Neural crest cell (in vitro differentiated cells): ENCODE data around the gene MAST2. TPM values are rescaled to one million over a fixed set of nuclear protein-coding genes. Genes with fewer than 3 reads are reported as not detected.

Experiments used
- DNase-seq: peaks from one replicate; pipeline ENCODE4 v3.0.0; 2021; ENCODE audit warnings: low read depth, mixed read lengths, low spot score
- H3K27ac Mint-ChIP-seq: one replicate; pipeline ENCODE4 v1.8.0; 2021; ENCODE audit warnings: mild to moderate bottlenecking, mixed read lengths; ENCODE audit not compliant: unreplicated experiment
- H3K27me3 Mint-ChIP-seq: 2 replicates; pipeline ENCODE4 v1.8.0; 2021; ENCODE audit warnings: low read depth, mild to moderate bottlenecking, mixed read lengths
- H3K36me3 Mint-ChIP-seq: 2 replicates; pipeline ENCODE4 v1.8.0; 2021; ENCODE audit warnings: low read depth, mild to moderate bottlenecking, mixed read lengths
- H3K4me1 Mint-ChIP-seq: 2 replicates; pipeline ENCODE4 v1.8.0; 2021; ENCODE audit warnings: mixed read lengths
- H3K4me3 Mint-ChIP-seq: one replicate; pipeline ENCODE4 v1.8.0; 2021; ENCODE audit warnings: mild to moderate bottlenecking, mixed read lengths
- H3K9me3 Mint-ChIP-seq: 2 replicates; pipeline ENCODE4 v1.8.0; 2021; ENCODE audit warnings: mixed read lengths
- total RNA-seq: library from RNA; stranded (reverse); gene quantifications from 2 replicates; pipeline ENCODE4 v1.2.1, GENCODE V29; 2021
- TF ChIP-seq, protein P1 (sequence below): fragments of 200-600 bp; sonication (generic); conservative IDR thresholded peaks from 2 replicates; pipeline ENCODE4 v1.5.0; 2021; ENCODE audit warnings: antibody characterized with exemption, mild to moderate bottlenecking

MAST2 gene
- total RNA-seq, 1 donor from 2014 or later, result 47.6 TPM

DNA sequence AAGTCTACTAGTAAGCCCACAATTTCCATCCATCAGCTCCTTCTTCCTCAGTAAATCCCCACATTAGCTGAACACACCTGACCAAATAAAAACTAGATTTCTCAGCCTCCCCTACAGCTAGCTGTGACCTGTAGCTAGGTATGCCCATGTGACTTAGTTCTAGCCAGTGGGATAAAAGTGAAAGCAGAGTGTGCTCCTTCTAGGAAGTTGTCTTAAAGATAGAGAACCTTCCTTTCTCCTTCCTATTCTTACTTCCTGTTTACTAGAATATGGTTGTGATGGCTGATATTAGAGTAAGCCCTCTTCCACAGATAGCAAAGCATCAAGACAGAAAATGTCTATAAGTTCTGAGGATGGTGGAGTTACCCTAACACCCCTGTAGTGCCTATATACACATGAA is 262.0 kb downstream of the MAST2 start:
- no peak overlapping the region for H3K27ac Mint-ChIP-seq

DNA sequence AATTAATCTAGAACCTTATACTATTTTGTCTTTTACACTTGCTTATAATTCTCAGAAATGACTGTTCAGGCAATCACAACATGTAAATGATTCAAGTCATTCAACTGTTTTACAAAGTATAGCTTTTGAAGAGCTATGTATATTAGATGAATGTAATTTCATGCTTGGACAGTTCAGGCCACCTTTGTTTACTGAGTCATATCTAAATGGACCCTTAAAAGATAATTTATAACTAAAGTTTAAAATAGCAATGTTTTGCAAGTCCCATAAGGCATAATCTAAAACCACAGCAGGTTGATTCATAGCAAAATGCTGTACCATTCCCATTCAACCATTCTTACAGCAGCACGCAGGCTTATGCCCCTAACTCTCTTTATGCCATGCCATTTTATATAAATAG is 264.2 kb downstream of the MAST2 start:
- Mint-ChIP-seq H3K27ac (no peak overlapping the region), H3K27me3 (no peaks in the 10 kb centered on the region), H3K4me1 (no peaks in the 10 kb centered on the region), H3K4me3 (no peak overlapping the region), H3K9me3 (no peaks in the 10 kb centered on the region), H3K36me3 (peaks cover 8% of the 10 kb centered on the region)
- DNase-seq, result no peak
- TF ChIP-seq, protein P1, sequence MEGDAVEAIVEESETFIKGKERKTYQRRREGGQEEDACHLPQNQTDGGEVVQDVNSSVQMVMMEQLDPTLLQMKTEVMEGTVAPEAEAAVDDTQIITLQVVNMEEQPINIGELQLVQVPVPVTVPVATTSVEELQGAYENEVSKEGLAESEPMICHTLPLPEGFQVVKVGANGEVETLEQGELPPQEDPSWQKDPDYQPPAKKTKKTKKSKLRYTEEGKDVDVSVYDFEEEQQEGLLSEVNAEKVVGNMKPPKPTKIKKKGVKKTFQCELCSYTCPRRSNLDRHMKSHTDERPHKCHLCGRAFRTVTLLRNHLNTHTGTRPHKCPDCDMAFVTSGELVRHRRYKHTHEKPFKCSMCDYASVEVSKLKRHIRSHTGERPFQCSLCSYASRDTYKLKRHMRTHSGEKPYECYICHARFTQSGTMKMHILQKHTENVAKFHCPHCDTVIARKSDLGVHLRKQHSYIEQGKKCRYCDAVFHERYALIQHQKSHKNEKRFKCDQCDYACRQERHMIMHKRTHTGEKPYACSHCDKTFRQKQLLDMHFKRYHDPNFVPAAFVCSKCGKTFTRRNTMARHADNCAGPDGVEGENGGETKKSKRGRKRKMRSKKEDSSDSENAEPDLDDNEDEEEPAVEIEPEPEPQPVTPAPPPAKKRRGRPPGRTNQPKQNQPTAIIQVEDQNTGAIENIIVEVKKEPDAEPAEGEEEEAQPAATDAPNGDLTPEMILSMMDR, result no peak

More for the DNA sequence above, 262.0 kb downstream of the MAST2 start:
- TF ChIP-seq, protein P1, result no peak
- no peaks in the 10 kb centered on the region for H3K27me3 Mint-ChIP-seq
- H3K9me3 Mint-ChIP-seq, result no peaks in the 10 kb centered on the region
- H3K4me3 Mint-ChIP-seq, result no peak overlapping the region
- DNase-seq, result no peak
- H3K36me3 Mint-ChIP-seq, result peaks cover 14% of the 10 kb centered on the region
- H3K4me1 Mint-ChIP-seq, result no peaks in the 10 kb centered on the region

- TF ChIP-seq, protein P1, result no peak
- peaks cover 5% of the 10 kb centered on the region for H3K36me3 Mint-ChIP-seq
- DNase-seq, result no peak
- H3K27me3 Mint-ChIP-seq, result no peaks in the 10 kb centered on the region
- H3K27ac Mint-ChIP-seq, result no peak overlapping the region
- H3K4me1 Mint-ChIP-seq, result no peaks in the 10 kb centered on the region
- H3K4me3 Mint-ChIP-seq, result no peak overlapping the region
- H3K9me3 Mint-ChIP-seq, result no peaks in the 10 kb centered on the region
Observed at GRCh38 chr1:46068525-46068924, 265.1 kb downstream of the MAST2 start.

DNA sequence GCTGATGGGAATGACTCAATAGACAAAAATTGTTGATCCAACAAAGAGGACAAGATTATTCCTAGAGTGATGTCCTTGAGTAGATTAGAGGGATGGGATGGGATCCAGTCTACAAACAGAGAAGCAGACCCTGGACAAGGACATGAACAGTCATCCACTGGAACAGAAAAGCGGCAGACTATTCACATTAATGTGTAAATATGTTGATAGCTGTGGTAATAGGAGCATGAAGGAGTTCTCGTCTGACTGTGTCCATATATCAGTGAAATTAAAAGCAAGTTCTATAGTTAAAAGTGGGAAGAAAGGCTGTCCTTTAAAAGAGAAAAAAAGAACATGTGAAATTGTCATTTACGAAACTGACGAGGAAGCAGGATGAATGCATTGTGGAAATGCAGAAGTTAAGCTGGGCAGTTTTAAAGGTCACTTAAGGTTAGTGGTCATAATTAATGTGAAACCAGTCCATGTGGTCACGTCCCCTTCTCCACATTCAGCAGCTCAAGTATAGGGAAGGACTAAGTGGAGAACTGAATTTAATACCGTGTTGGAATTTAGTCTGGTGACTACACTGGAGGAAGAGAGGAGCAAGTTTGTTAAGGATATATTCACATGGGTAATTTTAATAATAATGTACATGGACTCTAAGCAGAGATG is 266.9 kb downstream of the MAST2 start:
- no peaks in the 10 kb centered on the region for H3K27me3 Mint-ChIP-seq
- no peak overlapping the region for H3K27ac Mint-ChIP-seq
- no peak for DNase-seq
- TF ChIP-seq, protein P1, result no peak
- peaks cover 10% of the 10 kb centered on the region for H3K36me3 Mint-ChIP-seq
- no peaks in the 10 kb centered on the region for H3K9me3 Mint-ChIP-seq
- no peaks in the 10 kb centered on the region for H3K4me1 Mint-ChIP-seq
- H3K4me3 Mint-ChIP-seq, result no peak overlapping the region

DNA sequence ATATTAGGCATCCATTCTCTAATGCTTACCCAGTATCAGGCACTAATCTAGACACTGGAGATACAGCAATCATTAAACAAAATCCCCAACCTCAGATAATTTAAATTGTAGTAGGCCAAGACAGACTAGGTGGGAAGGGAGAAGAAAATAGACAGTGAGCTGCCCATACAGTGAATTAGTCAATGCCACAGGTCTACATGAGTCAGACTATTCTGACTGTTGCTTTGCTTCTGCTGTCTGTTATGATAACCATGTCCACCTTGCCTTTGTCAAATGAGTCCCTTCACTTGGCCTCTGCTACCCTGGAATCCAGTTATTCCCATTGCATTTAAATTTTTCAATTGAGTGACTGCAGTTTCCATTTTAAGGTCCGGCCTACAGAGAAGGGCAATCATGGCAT is 269.6 kb downstream of the MAST2 start:
- TF ChIP-seq, protein P1, result no peak
- H3K9me3 Mint-ChIP-seq, result no peaks in the 10 kb centered on the region
- H3K36me3 Mint-ChIP-seq, result peaks cover 15% of the 10 kb centered on the region
- no peak overlapping the region for H3K4me3 Mint-ChIP-seq
- H3K4me1 Mint-ChIP-seq, result no peaks in the 10 kb centered on the region
- DNase-seq, result no peak
- H3K27me3 Mint-ChIP-seq, result no peaks in the 10 kb centered on the region
- H3K27ac Mint-ChIP-seq, result no peak overlapping the region
